ENCODE data around the gene SNRPB.

GRCh38 chr20:2460752-2461424 lies 9.7 kb downstream of the SNRPB start:
- TF ChIP-seq CTCF (IDR thresholded peaks at IDR 0.05; ENCODE audit: extremely low read depth in 1 of 2, insufficient read depth in 1 of 2, low read depth in 1 of 2, low read length in 2 of 2) = no peak
- no peak for TF ChIP-seq POLR2AphosphoS5 (IDR thresholded peaks at IDR 0.05; ENCODE audit: insufficient read depth, low read depth, low read length)
- no peak for TF ChIP-seq EZH2 (IDR thresholded peaks at IDR 0.05; ENCODE audit: borderline replicate concordance, low read depth, low read length, severe bottlenecking)
- no peak for TF ChIP-seq POLR2A (IDR thresholded peaks at IDR 0.05; ENCODE audit: low read depth, low read length)
- TF ChIP-seq MYC (IDR thresholded peaks at IDR 0.05; ENCODE audit: low read depth, low read length) = no peak

Data from endothelial cell of umbilical vein (primary cell).